ENCODE results near the gene TRIM15. TPM values are rescaled to one million over a fixed set of nuclear protein-coding genes. Genes with fewer than 3 reads are reported as not detected.

Gene TRIM15
- total RNA-seq, 1 donor from 2014 or later = not detected

DNA sequence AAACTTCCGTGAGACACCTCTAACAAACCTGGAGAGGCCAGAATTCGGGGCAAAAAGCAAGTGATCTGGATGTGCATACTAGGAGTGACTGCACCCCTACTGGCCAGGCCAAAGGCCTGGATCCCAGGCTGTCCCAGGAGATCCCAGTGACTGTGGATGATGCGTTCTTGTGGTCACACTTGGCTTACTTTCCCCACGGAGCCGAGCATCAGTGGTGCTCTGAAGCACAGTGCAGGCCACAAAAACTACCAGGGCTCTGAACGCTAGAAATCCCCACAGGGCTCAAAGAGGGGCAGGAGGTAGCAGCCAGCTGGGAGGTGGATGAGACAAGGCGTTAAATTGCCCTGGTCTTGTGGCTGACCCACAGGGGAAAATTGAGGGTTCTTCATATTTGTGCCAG lies 42.8 kb downstream of the TRIM15 start:
- no peaks in the 10 kb centered on the region for H3K36me3 Mint-ChIP-seq (ENCODE audit: low read depth, unreplicated experiment)
- TF ChIP-seq, protein P1, sequence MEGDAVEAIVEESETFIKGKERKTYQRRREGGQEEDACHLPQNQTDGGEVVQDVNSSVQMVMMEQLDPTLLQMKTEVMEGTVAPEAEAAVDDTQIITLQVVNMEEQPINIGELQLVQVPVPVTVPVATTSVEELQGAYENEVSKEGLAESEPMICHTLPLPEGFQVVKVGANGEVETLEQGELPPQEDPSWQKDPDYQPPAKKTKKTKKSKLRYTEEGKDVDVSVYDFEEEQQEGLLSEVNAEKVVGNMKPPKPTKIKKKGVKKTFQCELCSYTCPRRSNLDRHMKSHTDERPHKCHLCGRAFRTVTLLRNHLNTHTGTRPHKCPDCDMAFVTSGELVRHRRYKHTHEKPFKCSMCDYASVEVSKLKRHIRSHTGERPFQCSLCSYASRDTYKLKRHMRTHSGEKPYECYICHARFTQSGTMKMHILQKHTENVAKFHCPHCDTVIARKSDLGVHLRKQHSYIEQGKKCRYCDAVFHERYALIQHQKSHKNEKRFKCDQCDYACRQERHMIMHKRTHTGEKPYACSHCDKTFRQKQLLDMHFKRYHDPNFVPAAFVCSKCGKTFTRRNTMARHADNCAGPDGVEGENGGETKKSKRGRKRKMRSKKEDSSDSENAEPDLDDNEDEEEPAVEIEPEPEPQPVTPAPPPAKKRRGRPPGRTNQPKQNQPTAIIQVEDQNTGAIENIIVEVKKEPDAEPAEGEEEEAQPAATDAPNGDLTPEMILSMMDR (IDR thresholded peaks at IDR 0.05; ENCODE audit: unreplicated experiment) = no peak
- DNase-seq (ENCODE audit: low spot score) = no peak
- no peak overlapping the region for H3K27ac Mint-ChIP-seq (ENCODE audit: unreplicated experiment)
- peaks cover 3% of the 10 kb centered on the region for H3K27me3 Mint-ChIP-seq (ENCODE audit: unreplicated experiment)
- no peak overlapping the region for H3K4me3 Mint-ChIP-seq (ENCODE audit: unreplicated experiment)
- H3K4me1 Mint-ChIP-seq (ENCODE audit: unreplicated experiment) = peaks cover 31% of the 10 kb centered on the region
- H3K9me3 Mint-ChIP-seq (ENCODE audit: unreplicated experiment) = no peaks in the 10 kb centered on the region

DNA sequence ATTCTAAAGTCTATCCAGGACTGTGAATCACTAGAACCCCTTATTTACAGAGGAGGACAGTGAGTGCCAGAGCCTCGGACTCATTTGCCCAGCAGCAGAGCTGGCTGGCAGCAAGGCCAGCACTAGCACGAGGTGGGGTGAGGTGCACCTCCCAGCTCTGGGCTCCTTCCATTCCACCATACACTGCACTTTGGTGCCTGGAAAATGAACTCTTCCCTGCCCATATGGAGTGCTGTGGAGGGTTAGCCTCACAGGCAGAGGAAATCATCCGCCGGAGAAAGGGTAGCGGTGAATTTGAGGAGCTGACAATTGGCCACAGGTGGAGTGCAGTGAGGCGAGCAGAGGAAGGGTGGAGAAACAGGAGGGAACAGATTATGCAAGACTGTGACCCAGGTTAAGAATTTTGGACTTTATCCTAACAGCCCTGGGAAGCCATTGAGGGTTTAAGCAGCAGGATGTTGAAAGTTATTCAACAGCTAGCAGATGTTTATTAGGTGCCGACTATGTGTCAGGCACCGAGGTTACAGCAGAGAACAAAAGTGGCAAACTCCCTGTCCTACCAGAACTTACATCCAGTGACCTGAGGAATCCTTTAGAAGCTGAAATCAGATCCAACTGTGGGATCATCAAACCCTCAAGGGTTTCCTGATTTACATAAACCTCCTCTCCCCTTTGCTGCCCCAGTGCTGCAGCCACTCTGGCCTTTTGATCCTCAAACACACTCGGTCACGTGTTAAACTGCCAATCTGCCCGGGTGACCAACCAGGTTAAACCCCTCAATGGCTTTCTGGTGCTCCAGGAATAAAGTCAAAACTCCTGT lies 43.7 kb downstream of the TRIM15 start:
- Mint-ChIP-seq H3K9me3 (ENCODE audit: unreplicated experiment) (no peaks in the 10 kb centered on the region), H3K27me3 (ENCODE audit: unreplicated experiment) (peaks cover 3% of the 10 kb centered on the region), H3K4me1 (ENCODE audit: unreplicated experiment) (peaks cover 39% of the 10 kb centered on the region), H3K36me3 (ENCODE audit: low read depth, unreplicated experiment) (no peaks in the 10 kb centered on the region), H3K4me3 (ENCODE audit: unreplicated experiment) (no peak overlapping the region), H3K27ac (ENCODE audit: unreplicated experiment) (peak overlapping the region; percentile 4)
- TF ChIP-seq, protein P1 (IDR thresholded peaks at IDR 0.05; ENCODE audit: unreplicated experiment) = no peak
- no peak for DNase-seq (ENCODE audit: low spot score)

DNA sequence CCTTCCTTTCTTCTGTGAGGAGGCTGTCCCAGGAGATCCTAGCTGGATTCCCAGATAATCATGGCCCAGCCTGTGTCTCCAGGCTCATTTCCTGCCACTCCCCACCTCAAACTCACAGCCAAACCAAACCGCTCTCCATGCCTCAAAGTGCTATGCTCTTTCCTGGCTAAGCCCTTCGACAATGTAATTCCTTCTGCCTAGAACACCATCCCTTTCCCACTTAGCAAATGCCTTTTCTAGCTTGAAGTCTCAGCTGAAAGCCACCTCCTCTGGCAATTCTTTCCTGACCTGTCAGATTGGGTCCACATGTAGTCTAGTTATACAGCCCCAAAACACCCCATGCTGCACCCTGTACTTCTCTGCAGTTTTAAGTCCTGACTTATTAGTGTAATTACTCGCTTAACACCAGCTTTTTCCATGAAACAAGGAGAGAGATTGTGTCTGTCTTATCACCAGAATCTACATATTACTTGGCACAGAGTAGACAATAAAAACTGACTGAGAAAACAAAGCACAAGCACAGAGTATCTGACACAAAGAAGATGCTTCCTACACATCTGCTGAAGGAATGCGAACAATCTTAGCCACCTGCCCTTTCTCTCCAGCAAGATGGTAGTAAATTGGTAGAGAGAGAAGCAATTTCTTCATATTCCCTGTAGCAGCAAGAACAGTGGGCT lies 44.4 kb downstream of the TRIM15 start:
- TF ChIP-seq, protein P1 (IDR thresholded peaks at IDR 0.05; ENCODE audit: unreplicated experiment) = no peak
- Mint-ChIP-seq H3K36me3 (ENCODE audit: low read depth, unreplicated experiment) (no peaks in the 10 kb centered on the region), H3K27ac (ENCODE audit: unreplicated experiment) (peak overlapping the region; percentile 4), H3K27me3 (ENCODE audit: unreplicated experiment) (peaks cover 3% of the 10 kb centered on the region), H3K4me3 (ENCODE audit: unreplicated experiment) (no peak overlapping the region), H3K4me1 (ENCODE audit: unreplicated experiment) (peaks cover 46% of the 10 kb centered on the region), H3K9me3 (ENCODE audit: unreplicated experiment) (no peaks in the 10 kb centered on the region)
- DNase-seq (ENCODE audit: low spot score) = no peak

DNA sequence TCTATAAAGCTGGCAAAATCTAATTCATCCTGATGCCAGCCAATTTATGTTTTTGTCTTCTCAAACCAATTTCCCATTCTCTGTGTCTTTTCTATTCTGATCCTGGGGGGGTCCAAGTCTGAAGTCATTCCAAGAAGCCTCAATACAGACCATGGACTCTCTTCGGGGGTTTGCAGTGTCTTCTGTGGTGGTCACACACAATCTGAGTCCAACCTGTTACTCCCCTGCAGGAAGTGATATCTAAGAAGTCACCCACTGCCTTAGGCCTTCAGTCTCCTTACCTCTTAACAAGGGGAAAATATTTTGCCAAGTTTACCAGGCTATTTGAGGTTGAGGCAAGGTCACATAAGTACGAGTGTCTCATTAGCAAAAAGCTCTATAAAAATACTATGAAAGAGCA lies 48.0 kb downstream of the TRIM15 start:
- peak overlapping the region; percentile 41 for H3K27ac Mint-ChIP-seq (ENCODE audit: unreplicated experiment)
- H3K4me3 Mint-ChIP-seq (ENCODE audit: unreplicated experiment) = no peak overlapping the region
- no peak for DNase-seq (ENCODE audit: low spot score)
- peaks cover 7% of the 10 kb centered on the region for H3K27me3 Mint-ChIP-seq (ENCODE audit: unreplicated experiment)
- TF ChIP-seq, protein P1 (IDR thresholded peaks at IDR 0.05; ENCODE audit: unreplicated experiment) = no peak
- H3K4me1 Mint-ChIP-seq (ENCODE audit: unreplicated experiment) = peaks cover 46% of the 10 kb centered on the region
- H3K36me3 Mint-ChIP-seq (ENCODE audit: low read depth, unreplicated experiment) = no peaks in the 10 kb centered on the region
- H3K9me3 Mint-ChIP-seq (ENCODE audit: unreplicated experiment) = no peaks in the 10 kb centered on the region

DNA sequence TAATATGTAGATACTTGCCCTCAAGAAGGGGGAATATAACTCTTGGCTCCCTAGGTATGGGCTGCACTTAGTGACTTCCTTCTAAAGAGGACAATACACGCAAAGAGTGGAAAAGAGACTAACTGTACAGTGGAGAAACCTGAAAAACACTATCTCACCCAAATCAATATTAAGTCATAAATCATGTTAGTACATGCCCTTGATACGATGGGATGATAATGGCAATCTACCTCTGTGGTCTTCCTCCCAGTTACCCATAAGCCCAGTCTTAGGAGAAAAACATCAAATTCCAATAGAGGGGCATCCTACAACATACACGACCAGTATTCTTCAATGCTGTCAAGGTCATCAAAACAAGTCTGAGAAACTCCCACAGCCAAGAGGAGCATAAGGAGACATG lies 48.6 kb downstream of the TRIM15 start:
- peaks cover 44% of the 10 kb centered on the region for H3K4me1 Mint-ChIP-seq (ENCODE audit: unreplicated experiment)
- H3K36me3 Mint-ChIP-seq (ENCODE audit: low read depth, unreplicated experiment) = no peaks in the 10 kb centered on the region
- no peak for DNase-seq (ENCODE audit: low spot score)
- no peak overlapping the region for H3K27ac Mint-ChIP-seq (ENCODE audit: unreplicated experiment)
- H3K9me3 Mint-ChIP-seq (ENCODE audit: unreplicated experiment) = no peaks in the 10 kb centered on the region
- peak overlapping the region; percentile 97 for H3K4me3 Mint-ChIP-seq (ENCODE audit: unreplicated experiment)
- TF ChIP-seq, protein P1 (IDR thresholded peaks at IDR 0.05; ENCODE audit: unreplicated experiment) = no peak
- peaks cover 7% of the 10 kb centered on the region for H3K27me3 Mint-ChIP-seq (ENCODE audit: unreplicated experiment)
